SK-N-MC (cell line): ENCODE results near the gene ZSWIM3.

Source experiments
- EZH2 ChIP-seq: fragments of 200-600 bp; sonication (generic); IDR thresholded peaks from one replicate; pipeline ENCODE4 v1.6.1; 2017; ENCODE audit warnings: antibody characterized with exemption
- FOXP2 ChIP-seq: optimal IDR thresholded peaks from 2 replicates; pipeline ENCODE3; 2011; ENCODE audit warnings: mild to moderate bottlenecking, moderate library complexity; ENCODE audit not compliant: insufficient read depth; ENCODE audit errors: extremely low read length, control extremely low read depth
- POLR2AphosphoS5 ChIP-seq: IDR thresholded peaks from 2 replicates; pipeline ENCODE4 v1.6.1; 2012; ENCODE audit warnings: mild to moderate bottlenecking, low read depth, low read length, borderline replicate concordance

GRCh38 chr20:45851501-45851900, 5.9 kb upstream of the ZSWIM3 start:
- no peak for TF ChIP-seq POLR2AphosphoS5
- TF ChIP-seq EZH2 = no peak
- TF ChIP-seq FOXP2 = no peak
